Ishikawa (cell line): ENCODE measurements around the gene PLA2G4E.

ENCODE experiments used
- CEBPB ChIP-seq: IDR thresholded peaks from 2 replicates; pipeline ENCODE4 v1.6.1; 2012
- CREB1 ChIP-seq: IDR thresholded peaks from 2 replicates; pipeline ENCODE4 v1.6.1; 2012; ENCODE audit warnings: low read depth
- EGR1 ChIP-seq: IDR thresholded peaks from 2 replicates; pipeline ENCODE4 v1.6.1; 2012
- EP300 ChIP-seq: IDR thresholded peaks from 2 replicates; pipeline ENCODE4 v1.6.1; 2012; ENCODE audit warnings: borderline replicate concordance
- FOXM1 ChIP-seq: IDR thresholded peaks from 2 replicates; pipeline ENCODE4 v1.6.1; 2012; ENCODE audit warnings: low read depth, borderline replicate concordance
- NFIC ChIP-seq: IDR thresholded peaks from 2 replicates; pipeline ENCODE4 v1.6.1; 2012
- RAD21 ChIP-seq: IDR thresholded peaks from 2 replicates; pipeline ENCODE4 v1.6.1; 2012; ENCODE audit warnings: low read depth
- TAF1 ChIP-seq: IDR thresholded peaks from 2 replicates; pipeline ENCODE4 v1.6.1; 2012; ENCODE audit warnings: low read depth, mild to moderate bottlenecking
- TCF12 ChIP-seq: IDR thresholded peaks from 2 replicates; pipeline ENCODE4 v1.6.1; 2012; ENCODE audit warnings: low read depth
- TEAD4 ChIP-seq: IDR thresholded peaks from 2 replicates; pipeline ENCODE4 v1.6.1; 2012
- YY1 ChIP-seq: IDR thresholded peaks from 2 replicates; pipeline ENCODE4 v1.6.1; 2012; ENCODE audit warnings: low read depth
- ZBTB7A ChIP-seq: IDR thresholded peaks from 2 replicates; pipeline ENCODE4 v1.6.1; 2012; ENCODE audit warnings: low read depth
- TF ChIP-seq, protein P1 (sequence below): IDR thresholded peaks from 2 replicates; pipeline ENCODE4 v1.6.1; 2012
- TF ChIP-seq, protein P2 (sequence below): IDR thresholded peaks from 2 replicates; pipeline ENCODE4 v1.6.1; 2012; ENCODE audit warnings: low read depth, mild to moderate bottlenecking
- TF ChIP-seq, protein P3 (sequence below): IDR thresholded peaks from 2 replicates; pipeline ENCODE4 v1.6.1; 2012

Gene PLA2G4E

DNA sequence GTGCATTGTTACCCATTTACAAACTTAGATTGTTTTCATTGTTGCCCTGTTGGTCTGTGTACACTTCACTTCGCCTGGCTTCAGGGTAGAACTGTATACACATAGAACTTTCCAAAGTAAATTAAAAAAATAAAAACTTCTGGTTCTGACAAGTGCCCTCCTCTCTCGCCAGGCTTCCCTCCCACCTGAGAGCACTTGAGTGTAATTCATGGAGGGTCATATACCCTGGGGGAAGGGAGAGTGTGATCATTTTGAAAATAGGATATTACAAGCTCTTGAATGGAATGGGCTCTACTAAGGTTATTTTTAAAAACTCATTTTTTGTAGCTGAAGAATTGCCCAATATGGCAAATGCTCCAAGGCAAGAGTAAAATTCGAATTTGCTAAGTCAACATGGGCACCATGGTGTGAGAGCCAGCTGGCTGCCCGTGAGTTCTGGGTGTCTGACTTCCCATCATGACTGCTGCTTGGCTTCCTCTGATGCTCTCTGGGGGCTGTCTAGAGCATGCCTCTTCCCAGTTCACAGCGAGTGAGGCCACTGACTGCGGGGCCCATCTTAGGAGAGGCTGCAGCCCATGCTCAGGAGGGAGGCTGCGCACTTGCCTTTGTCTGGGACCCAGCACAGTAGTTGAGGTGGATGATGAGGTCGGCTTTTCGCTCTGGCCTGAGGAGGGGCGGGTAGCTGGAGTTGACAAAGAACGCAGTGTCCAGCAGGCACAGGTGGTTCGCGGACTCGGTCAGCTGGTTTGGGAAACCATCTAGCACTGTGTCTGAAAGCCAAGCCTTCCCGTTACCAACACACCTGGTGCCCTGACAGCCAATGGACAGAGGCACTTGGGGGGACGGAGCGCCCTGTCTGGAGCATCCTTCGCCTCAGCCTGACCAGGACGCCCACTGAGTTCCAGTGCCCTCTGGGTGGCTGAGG, 35.3 kb downstream of the PLA2G4E start:
- TF ChIP-seq CEBPB (no peak), TAF1 (no peak), EP300 (no peak), EGR1 (no peak), YY1 (no peak), ZBTB7A (no peak), TCF12 (no peak), RAD21 (no peak)
- TF ChIP-seq, protein P1, sequence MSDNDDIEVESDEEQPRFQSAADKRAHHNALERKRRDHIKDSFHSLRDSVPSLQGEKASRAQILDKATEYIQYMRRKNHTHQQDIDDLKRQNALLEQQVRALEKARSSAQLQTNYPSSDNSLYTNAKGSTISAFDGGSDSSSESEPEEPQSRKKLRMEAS, result no peak
- TF ChIP-seq, protein P2, sequence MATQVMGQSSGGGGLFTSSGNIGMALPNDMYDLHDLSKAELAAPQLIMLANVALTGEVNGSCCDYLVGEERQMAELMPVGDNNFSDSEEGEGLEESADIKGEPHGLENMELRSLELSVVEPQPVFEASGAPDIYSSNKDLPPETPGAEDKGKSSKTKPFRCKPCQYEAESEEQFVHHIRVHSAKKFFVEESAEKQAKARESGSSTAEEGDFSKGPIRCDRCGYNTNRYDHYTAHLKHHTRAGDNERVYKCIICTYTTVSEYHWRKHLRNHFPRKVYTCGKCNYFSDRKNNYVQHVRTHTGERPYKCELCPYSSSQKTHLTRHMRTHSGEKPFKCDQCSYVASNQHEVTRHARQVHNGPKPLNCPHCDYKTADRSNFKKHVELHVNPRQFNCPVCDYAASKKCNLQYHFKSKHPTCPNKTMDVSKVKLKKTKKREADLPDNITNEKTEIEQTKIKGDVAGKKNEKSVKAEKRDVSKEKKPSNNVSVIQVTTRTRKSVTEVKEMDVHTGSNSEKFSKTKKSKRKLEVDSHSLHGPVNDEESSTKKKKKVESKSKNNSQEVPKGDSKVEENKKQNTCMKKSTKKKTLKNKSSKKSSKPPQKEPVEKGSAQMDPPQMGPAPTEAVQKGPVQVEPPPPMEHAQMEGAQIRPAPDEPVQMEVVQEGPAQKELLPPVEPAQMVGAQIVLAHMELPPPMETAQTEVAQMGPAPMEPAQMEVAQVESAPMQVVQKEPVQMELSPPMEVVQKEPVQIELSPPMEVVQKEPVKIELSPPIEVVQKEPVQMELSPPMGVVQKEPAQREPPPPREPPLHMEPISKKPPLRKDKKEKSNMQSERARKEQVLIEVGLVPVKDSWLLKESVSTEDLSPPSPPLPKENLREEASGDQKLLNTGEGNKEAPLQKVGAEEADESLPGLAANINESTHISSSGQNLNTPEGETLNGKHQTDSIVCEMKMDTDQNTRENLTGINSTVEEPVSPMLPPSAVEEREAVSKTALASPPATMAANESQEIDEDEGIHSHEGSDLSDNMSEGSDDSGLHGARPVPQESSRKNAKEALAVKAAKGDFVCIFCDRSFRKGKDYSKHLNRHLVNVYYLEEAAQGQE, result no peak
- TF ChIP-seq, protein P3, sequence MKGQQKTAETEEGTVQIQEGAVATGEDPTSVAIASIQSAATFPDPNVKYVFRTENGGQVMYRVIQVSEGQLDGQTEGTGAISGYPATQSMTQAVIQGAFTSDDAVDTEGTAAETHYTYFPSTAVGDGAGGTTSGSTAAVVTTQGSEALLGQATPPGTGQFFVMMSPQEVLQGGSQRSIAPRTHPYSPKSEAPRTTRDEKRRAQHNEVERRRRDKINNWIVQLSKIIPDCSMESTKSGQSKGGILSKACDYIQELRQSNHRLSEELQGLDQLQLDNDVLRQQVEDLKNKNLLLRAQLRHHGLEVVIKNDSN, result no peak

DNA sequence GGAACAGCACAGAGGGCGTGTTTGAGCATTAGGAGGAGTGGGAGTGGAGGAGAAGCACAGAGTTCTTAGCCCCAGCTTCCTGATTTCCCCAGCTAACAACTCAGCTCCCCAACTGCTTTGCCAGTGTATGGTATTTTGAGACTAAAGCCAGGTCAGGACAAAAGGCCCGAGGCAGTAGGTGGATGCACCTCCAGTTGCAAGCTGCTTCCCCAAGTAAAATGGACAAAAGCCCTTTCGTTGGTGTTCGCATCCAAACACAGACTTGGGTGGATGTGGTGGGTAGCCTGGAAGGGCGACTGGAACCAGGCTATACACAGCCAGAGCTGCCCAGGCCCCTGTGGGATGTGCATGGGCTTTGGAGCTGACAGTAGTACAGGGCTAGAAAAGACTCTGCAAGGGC, 36.2 kb downstream of the PLA2G4E start:
- TF ChIP-seq FOXM1 (no peak), NFIC (no peak), ZBTB7A (no peak), EP300 (no peak), TEAD4 (no peak)
- TF ChIP-seq, protein P2, result no peak

DNA sequence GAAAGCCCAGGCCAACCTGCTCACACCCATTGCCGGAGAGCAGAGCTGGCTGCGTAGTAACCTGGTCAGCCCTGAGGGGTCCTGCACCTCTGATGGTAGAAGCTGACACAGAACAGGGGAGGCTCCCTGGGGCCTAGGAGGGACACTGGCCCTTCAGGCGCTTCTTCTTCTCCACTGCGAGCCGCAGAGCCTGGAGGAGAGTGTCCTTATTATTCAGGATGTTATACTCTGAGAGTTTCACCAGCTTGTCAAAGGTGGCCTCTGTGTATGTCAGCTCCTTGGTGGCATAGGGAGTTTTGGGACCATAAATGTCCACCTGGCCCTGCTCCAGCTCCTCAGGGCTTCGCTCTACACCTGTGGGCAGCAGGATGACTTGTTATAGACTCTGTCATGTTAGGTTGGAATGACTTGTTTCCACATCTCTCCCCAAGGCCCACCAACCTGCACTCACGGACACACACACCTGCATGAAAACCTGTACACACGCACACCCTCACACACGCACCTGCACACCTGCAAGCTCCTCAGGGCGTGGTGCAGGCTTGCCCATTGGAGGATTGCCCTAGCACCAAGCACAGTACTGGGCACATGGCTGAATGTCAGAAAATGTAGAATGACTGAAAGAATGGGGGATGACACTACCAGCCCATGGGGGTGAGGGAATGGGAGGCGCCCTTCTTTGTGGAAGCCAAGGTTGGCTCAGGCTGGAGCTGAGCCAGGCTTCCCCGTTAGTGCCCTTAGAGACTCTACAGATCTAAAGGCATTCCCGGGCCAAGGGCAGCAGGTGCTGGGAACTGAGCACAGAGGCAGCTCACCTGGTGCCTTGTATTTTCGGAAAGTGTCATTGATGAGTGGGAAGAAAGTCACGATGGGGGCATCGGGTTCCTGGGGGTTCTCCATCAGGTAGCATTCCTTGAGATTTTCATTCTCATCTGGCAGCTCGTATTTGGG, 36.9 kb downstream of the PLA2G4E start:
- TF ChIP-seq CEBPB (no peak), NFIC (no peak), EP300 (no peak), CREB1 (no peak)

DNA sequence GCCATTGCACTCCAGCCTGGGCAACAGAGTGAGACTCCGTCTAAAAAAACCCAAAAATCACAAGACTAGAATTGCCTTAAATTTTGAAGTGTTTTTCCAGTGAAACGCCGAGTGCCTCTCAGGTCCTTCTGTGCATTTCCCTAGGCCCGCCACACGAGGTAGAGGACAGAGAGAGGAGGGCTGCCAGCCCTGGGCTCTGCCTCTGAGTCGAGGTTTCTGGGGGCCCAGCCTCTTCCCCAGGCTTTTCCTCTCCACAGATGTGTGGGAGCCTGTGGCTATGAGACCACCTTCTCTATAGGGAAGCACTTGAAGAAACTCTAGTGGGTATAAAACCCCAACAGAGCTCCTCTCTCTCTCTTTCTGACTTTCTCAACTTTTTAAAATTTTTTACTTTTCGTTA, 37.6 kb downstream of the PLA2G4E start:
- TF ChIP-seq FOXM1 (no peak), TEAD4 (no peak), EP300 (no peak), TAF1 (no peak), EGR1 (no peak)

DNA sequence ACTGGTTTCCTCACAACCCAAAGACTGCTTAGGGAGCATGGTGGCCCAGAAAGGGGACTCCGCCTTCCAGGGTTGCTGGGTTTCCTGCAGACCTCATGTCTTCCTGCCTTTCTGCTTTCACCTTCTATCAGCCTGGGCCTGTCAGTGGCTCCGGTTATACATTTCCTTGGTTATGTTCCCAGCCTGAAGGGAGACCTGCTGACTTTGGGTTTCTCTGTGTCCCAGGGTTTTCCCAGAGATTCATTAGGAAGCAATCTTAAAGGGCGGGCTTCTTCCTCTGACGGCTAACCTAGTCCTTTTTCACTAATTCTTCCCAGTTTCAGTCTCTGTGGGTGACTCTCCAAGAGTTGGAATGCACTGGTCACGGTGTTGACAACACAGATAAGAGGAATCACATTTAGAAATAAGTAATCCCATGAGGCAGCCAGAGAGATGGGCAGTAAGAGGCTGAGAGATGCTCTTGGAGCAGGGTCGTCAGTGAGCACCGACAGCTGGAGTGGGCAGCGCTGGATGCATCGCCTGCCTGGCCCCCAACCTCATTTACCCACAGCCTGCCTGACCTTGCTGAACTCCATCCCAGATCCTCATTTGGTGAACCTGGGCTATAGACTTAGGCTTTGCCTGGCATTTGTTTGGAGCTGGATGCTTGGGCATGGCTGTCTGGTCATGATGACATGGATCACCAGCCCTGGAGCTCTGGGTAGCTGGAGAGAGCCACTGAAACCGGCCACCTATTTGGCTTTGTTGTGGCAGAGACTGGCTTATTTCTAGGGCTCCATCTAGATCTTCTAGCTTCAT, 38.5 kb downstream of the PLA2G4E start:
- TF ChIP-seq RAD21, result no peak
- no peak for TF ChIP-seq TEAD4
- no peak for TF ChIP-seq YY1
- no peak for TF ChIP-seq CREB1
- TF ChIP-seq CEBPB, result no peak
- TF ChIP-seq FOXM1, result no peak
- TF ChIP-seq EP300, result no peak
- TF ChIP-seq NFIC, result no peak
- no peak for TF ChIP-seq ZBTB7A
- TF ChIP-seq, protein P3, result no peak
- no peak for TF ChIP-seq TCF12
- TF ChIP-seq, protein P2, result no peak
- TF ChIP-seq, protein P1, result no peak
